ENCODE measurements around the gene TMOD3. TPM values are rescaled to one million over a fixed set of nuclear protein-coding genes. Genes with fewer than 3 reads are reported as not detected.
A peak's percentile ranks its signal among the peaks of the same experiment; 100 is the strongest.

Gene TMOD3
- total RNA-seq, 5 donors from 2014 or later (not counting 1 experiment from before 2014, with no cell fraction given): 47.2 to 55.8 (median 53.4) TPM

- Mint-ChIP-seq H3K9me3 (no peaks in the 10 kb centered on the region), H3K4me3 (no peak overlapping the region), H3K27me3 (no peaks in the 10 kb centered on the region), H3K27ac (no peak overlapping the region), H3K36me3 (peaks cover 42% of the 10 kb centered on the region), H3K4me1 (no peaks in the 10 kb centered on the region)
- Histone ChIP-seq H3K27me3 (replicated peaks in 1 of 2; ENCODE audit: control insufficient read depth in 2 of 2, extremely low read depth in 1 of 2, insufficient read depth in 2 of 2, low read length in 1 of 2) (no peaks in the 10 kb centered on the region), H3K4me3 (ENCODE audit: control insufficient read depth in 1 of 2, extremely low read depth in 1 of 2, low read length in 1 of 2) (no peak overlapping the region), H3K36me3 (ENCODE audit: control insufficient read depth in 2 of 2, extremely low read depth in 1 of 2, insufficient read depth in 1 of 2, low read length in 1 of 2) (peaks cover 4 to 50% of the 10 kb centered on the region in 2 donors), H3K27ac (ENCODE audit: low read length) (no peak overlapping the region), H3K4me1 (ENCODE audit: control insufficient read depth in 1 of 2, extremely low read depth in 1 of 2, insufficient read depth in 2 of 2, low read length in 2 of 2) (no peaks in the 10 kb centered on the region), H3K9me3 (no peaks in the 10 kb centered on the region)
- POLR2A ChIA-PET: no interaction called here
- WGBS (ENCODE audit: insufficient coverage): no CpG with 5 or more reads among the region's 1 CpG
- CTCF ChIA-PET: interaction anchor here (0.7 to 1.1 kb wide), 3 partner anchors 20 to 303 kb away, joined by 3 to 5 read pairs (median 3); no protein-coding TSS in a partner anchor
- DNase-seq (no peak), ATAC-seq (replicated peaks in 1 of 4) (no peak)
These were observed 78.9 kb downstream of the TMOD3 start for GRCh38 chr15:51908316-51908715.

- ChIA-PET POLR2A (interaction anchor here in 1 of 2 donors (0.7 kb wide), 1 partner anchor 804 kb away, joined by 17 read pairs; no protein-coding TSS in a partner anchor), CTCF (interaction anchor here in 1 of 2 donors (1.7 kb wide), 1 partner anchor 9 kb away, joined by 6 read pairs; no protein-coding TSS in a partner anchor)
- Histone ChIP-seq H3K4me1 (ENCODE audit: control insufficient read depth in 1 of 2, extremely low read depth in 1 of 2, insufficient read depth in 2 of 2, low read length in 2 of 2) (no peaks in the 10 kb centered on the region), H3K4me3 (ENCODE audit: control insufficient read depth in 1 of 2, extremely low read depth in 1 of 2, low read length in 1 of 2) (no peak overlapping the region), H3K36me3 (ENCODE audit: control insufficient read depth in 2 of 2, extremely low read depth in 1 of 2, insufficient read depth in 1 of 2, low read length in 1 of 2) (peaks cover 7 to 40% of the 10 kb centered on the region in 2 donors), H3K9me3 (no peaks in the 10 kb centered on the region), H3K27me3 (replicated peaks in 1 of 2; ENCODE audit: control insufficient read depth in 2 of 2, extremely low read depth in 1 of 2, insufficient read depth in 2 of 2, low read length in 1 of 2) (no peaks in the 10 kb centered on the region), H3K27ac (ENCODE audit: low read length) (no peak overlapping the region)
- ATAC-seq (replicated peaks in 1 of 4) (no peak), DNase-seq (no peak)
- Mint-ChIP-seq H3K27me3 (no peaks in the 10 kb centered on the region), H3K36me3 (peaks cover 38% of the 10 kb centered on the region), H3K27ac (no peak overlapping the region), H3K4me1 (no peaks in the 10 kb centered on the region), H3K9me3 (no peaks in the 10 kb centered on the region), H3K4me3 (no peak overlapping the region)
- no CpG with 5 or more reads among the region's 2 CpGs for WGBS (ENCODE audit: insufficient coverage)
These were observed 80.1 kb downstream of the TMOD3 start for GRCh38 chr15:51909584-51909983.

- ATAC-seq (replicated peaks in 1 of 4) (no peak), DNase-seq (no peak)
- peaks cover 24% of the 10 kb centered on the region for H3K36me3 Mint-ChIP-seq
- CTCF ChIA-PET: no interaction called here
- Histone ChIP-seq H3K27me3 (replicated peaks in 1 of 2; ENCODE audit: control insufficient read depth in 2 of 2, extremely low read depth in 1 of 2, insufficient read depth in 2 of 2, low read length in 1 of 2) (no peaks in the 10 kb centered on the region), H3K9me3 (no peaks in the 10 kb centered on the region), H3K36me3 (ENCODE audit: control insufficient read depth in 2 of 2, extremely low read depth in 1 of 2, insufficient read depth in 1 of 2, low read length in 1 of 2) (peaks cover 12 to 39% of the 10 kb centered on the region in 2 donors), H3K4me3 (ENCODE audit: control insufficient read depth in 1 of 2, extremely low read depth in 1 of 2, low read length in 1 of 2) (no peak overlapping the region), H3K27ac (ENCODE audit: low read length) (no peak overlapping the region), H3K4me1 (ENCODE audit: control insufficient read depth in 1 of 2, extremely low read depth in 1 of 2, insufficient read depth in 2 of 2, low read length in 2 of 2) (no peaks in the 10 kb centered on the region)
- POLR2A ChIA-PET: no interaction called here
- no peak overlapping the region for H3K27ac Mint-ChIP-seq
- no peaks in the 10 kb centered on the region for H3K27me3 Mint-ChIP-seq
- no peak overlapping the region for H3K4me3 Mint-ChIP-seq
- WGBS (ENCODE audit: insufficient coverage): no CpG with 5 or more reads among the region's 3 CpGs
- H3K4me1 Mint-ChIP-seq: no peaks in the 10 kb centered on the region
- no peaks in the 10 kb centered on the region for H3K9me3 Mint-ChIP-seq
These were observed 83.1 kb downstream of the TMOD3 start for GRCh38 chr15:51912528-51912927.

- Histone ChIP-seq H3K9me3 (no peaks in the 10 kb centered on the region), H3K27me3 (replicated peaks in 1 of 2; ENCODE audit: control insufficient read depth in 2 of 2, extremely low read depth in 1 of 2, insufficient read depth in 2 of 2, low read length in 1 of 2) (no peaks in the 10 kb centered on the region), H3K36me3 (ENCODE audit: control insufficient read depth in 2 of 2, extremely low read depth in 1 of 2, insufficient read depth in 1 of 2, low read length in 1 of 2) (peaks cover 10 to 47% of the 10 kb centered on the region in 2 donors), H3K4me3 (ENCODE audit: control insufficient read depth in 1 of 2, extremely low read depth in 1 of 2, low read length in 1 of 2) (no peak overlapping the region), H3K4me1 (ENCODE audit: control insufficient read depth in 1 of 2, extremely low read depth in 1 of 2, insufficient read depth in 2 of 2, low read length in 2 of 2) (no peaks in the 10 kb centered on the region), H3K27ac (ENCODE audit: low read length) (no peak overlapping the region)
- ChIA-PET CTCF (interaction anchor here (0.5 to 0.7 kb wide), 3 partner anchors 11 to 812 kb away, joined by 4 to 6 read pairs (median 5); no protein-coding TSS in a partner anchor), POLR2A (interaction anchor here in 1 of 2 donors (0.6 kb wide), 1 partner anchor 268 kb away, joined by 3 read pairs; no protein-coding TSS in a partner anchor)
- Mint-ChIP-seq H3K4me3 (no peak overlapping the region), H3K4me1 (no peaks in the 10 kb centered on the region), H3K27ac (peak overlapping the region in 1 of 2 donors; percentile 11), H3K9me3 (no peaks in the 10 kb centered on the region), H3K36me3 (peaks cover 18% of the 10 kb centered on the region), H3K27me3 (no peaks in the 10 kb centered on the region)
- no peak for ATAC-seq (replicated peaks in 1 of 4)
- 67% methylated on average over 1 of the region's 2 CpGs for WGBS (ENCODE audit: insufficient coverage)
- no peak for DNase-seq
These were observed 88.0 kb downstream of the TMOD3 start for GRCh38 chr15:51917493-51917892.

DNA sequence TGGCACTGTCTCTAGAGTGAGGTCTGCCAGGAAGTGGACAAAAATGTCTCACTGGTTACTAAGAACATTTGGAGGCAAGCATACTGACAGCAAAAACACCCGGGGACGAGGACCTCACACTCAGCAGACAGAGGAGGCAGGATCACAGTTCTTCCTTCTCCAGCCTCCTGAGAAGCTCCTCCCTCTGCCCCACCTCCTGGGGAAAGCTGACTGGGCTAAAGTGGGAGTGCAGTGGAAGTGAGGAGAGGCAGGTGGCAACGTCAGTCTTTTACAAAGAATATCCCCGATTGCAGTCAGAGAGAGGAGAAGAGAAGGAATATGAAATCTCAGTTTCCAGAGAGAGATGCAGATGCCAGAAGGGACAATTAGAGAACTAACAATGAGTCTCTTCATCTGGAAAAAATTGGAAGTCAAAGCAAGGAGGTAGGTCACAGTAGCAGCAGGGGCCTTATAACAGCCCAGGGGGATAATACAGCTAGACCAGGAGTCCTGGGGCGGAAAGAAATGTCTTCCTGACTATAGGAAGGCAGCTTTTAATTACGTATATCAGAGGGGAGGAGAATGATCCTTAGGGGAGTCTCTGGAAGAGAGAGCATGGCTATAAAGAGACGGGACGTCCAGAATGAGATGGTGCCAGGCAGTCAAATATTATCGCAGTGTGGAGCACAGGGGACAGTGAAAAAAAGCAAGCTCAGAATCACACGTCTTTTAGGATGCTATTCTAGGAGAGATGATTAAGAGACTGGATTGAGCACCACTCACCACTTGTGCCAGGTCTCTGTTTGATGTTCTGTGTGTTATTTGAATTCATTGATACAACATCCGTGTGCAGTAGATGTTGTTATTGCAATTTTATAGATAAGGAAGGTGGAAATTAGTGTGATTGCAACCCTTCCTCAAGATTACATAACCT is 95.0 kb downstream of the TMOD3 start:
- WGBS (ENCODE audit: insufficient coverage): 98% methylated on average over 6 of the region's 11 CpGs
- POLR2A ChIA-PET: no interaction called here
- peak overlapping the region in 1 of 2 donors; percentile 17 for H3K27ac Mint-ChIP-seq
- H3K4me3 ChIP-seq (ENCODE audit: control insufficient read depth in 1 of 2, extremely low read depth in 1 of 2, low read length in 1 of 2): no peak overlapping the region
- H3K27me3 ChIP-seq (replicated peaks in 1 of 2; ENCODE audit: control insufficient read depth in 2 of 2, extremely low read depth in 1 of 2, insufficient read depth in 2 of 2, low read length in 1 of 2): no peaks in the 10 kb centered on the region
- no peaks in the 10 kb centered on the region for H3K9me3 Mint-ChIP-seq
- peaks cover 0 to 47% of the 10 kb centered on the region in 2 donors for H3K36me3 ChIP-seq (ENCODE audit: control insufficient read depth in 2 of 2, extremely low read depth in 1 of 2, insufficient read depth in 1 of 2, low read length in 1 of 2)
- CTCF ChIA-PET: interaction anchor here in 1 of 2 donors (0.7 kb wide), 1 partner anchor 444 kb away, joined by 3 read pairs; no protein-coding TSS in a partner anchor
- DNase-seq (no peak), ATAC-seq (replicated peaks in 1 of 4) (no peak)
- no peaks in the 10 kb centered on the region for H3K4me1 ChIP-seq (ENCODE audit: control insufficient read depth in 1 of 2, extremely low read depth in 1 of 2, insufficient read depth in 2 of 2, low read length in 2 of 2)
- H3K4me3 Mint-ChIP-seq: no peak overlapping the region
- no peaks in the 10 kb centered on the region for H3K9me3 ChIP-seq
- H3K36me3 Mint-ChIP-seq: peaks cover 28% of the 10 kb centered on the region
- H3K27me3 Mint-ChIP-seq: no peaks in the 10 kb centered on the region
- H3K27ac ChIP-seq (ENCODE audit: low read length): no peak overlapping the region
- no peaks in the 10 kb centered on the region for H3K4me1 Mint-ChIP-seq

DNA sequence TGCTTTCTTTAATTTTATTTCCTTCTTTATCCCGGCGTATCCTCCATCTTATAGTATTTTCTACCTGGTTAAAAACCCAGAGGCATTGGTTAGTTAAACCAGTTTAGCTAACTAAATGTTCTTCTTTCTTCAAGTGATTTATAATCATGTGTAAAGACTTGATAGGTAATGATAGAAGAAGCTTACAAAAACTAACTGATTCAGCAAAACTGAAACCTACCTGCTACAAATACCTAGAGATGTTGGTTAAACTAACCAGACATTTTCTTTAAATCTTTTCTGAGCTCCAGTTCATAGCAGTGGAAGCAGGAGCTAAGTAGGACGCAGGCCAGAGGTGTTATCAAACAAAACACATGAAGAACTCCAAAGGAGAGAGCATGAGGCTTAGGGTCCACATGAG is 97.4 kb downstream of the TMOD3 start:
- no peaks in the 10 kb centered on the region for H3K4me1 ChIP-seq (ENCODE audit: control insufficient read depth in 1 of 2, extremely low read depth in 1 of 2, insufficient read depth in 2 of 2, low read length in 2 of 2)
- ChIA-PET POLR2A (no interaction called here), CTCF (interaction anchor here in 1 of 2 donors (0.7 kb wide), 1 partner anchor 23 kb away, joined by 4 read pairs; no protein-coding TSS in a partner anchor)
- ATAC-seq (replicated peaks in 1 of 4) (no peak), DNase-seq (no peak)
- H3K27me3 ChIP-seq (replicated peaks in 1 of 2; ENCODE audit: control insufficient read depth in 2 of 2, extremely low read depth in 1 of 2, insufficient read depth in 2 of 2, low read length in 1 of 2): no peaks in the 10 kb centered on the region
- H3K4me3 ChIP-seq (ENCODE audit: control insufficient read depth in 1 of 2, extremely low read depth in 1 of 2, low read length in 1 of 2): no peak overlapping the region
- peaks cover 29% of the 10 kb centered on the region for H3K36me3 Mint-ChIP-seq
- H3K27ac ChIP-seq (ENCODE audit: low read length): no peak overlapping the region
- no CpG with 5 or more reads among the region's 3 CpGs for WGBS (ENCODE audit: insufficient coverage)
- H3K4me3 Mint-ChIP-seq: no peak overlapping the region
- H3K27ac Mint-ChIP-seq: peak overlapping the region; percentile 7 to 13
- no peaks in the 10 kb centered on the region for H3K4me1 Mint-ChIP-seq
- no peaks in the 10 kb centered on the region for H3K27me3 Mint-ChIP-seq
- H3K9me3 ChIP-seq: no peaks in the 10 kb centered on the region
- no peaks in the 10 kb centered on the region for H3K9me3 Mint-ChIP-seq
- H3K36me3 ChIP-seq (ENCODE audit: control insufficient read depth in 2 of 2, extremely low read depth in 1 of 2, insufficient read depth in 1 of 2, low read length in 1 of 2): peaks cover 0 to 45% of the 10 kb centered on the region in 2 donors
